Neural crest cell (in vitro differentiated cells): ENCODE results near the gene SERPINI1. TPM values are rescaled to one million over a fixed set of nuclear protein-coding genes. Genes with fewer than 3 reads are reported as not detected.

Experiments used
- DNase-seq: peaks from one replicate; pipeline ENCODE4 v3.0.0; 2021; ENCODE audit warnings: low read depth, mixed read lengths, low spot score
- H3K27ac Mint-ChIP-seq: one replicate; pipeline ENCODE4 v1.8.0; 2021; ENCODE audit warnings: mild to moderate bottlenecking, mixed read lengths; ENCODE audit not compliant: unreplicated experiment
- H3K27me3 Mint-ChIP-seq: 2 replicates; pipeline ENCODE4 v1.8.0; 2021; ENCODE audit warnings: low read depth, mild to moderate bottlenecking, mixed read lengths
- H3K36me3 Mint-ChIP-seq: 2 replicates; pipeline ENCODE4 v1.8.0; 2021; ENCODE audit warnings: low read depth, mild to moderate bottlenecking, mixed read lengths
- H3K4me1 Mint-ChIP-seq: 2 replicates; pipeline ENCODE4 v1.8.0; 2021; ENCODE audit warnings: mixed read lengths
- H3K4me3 Mint-ChIP-seq: one replicate; pipeline ENCODE4 v1.8.0; 2021; ENCODE audit warnings: mild to moderate bottlenecking, mixed read lengths
- H3K9me3 Mint-ChIP-seq: 2 replicates; pipeline ENCODE4 v1.8.0; 2021; ENCODE audit warnings: mixed read lengths
- CTCF ChIP-seq: fragments of 200-600 bp; sonication (generic); conservative IDR thresholded peaks from 2 replicates; pipeline ENCODE4 v1.5.0; 2021; ENCODE audit warnings: antibody characterized with exemption, mild to moderate bottlenecking
- total RNA-seq: library from RNA; stranded (reverse); gene quantifications from 2 replicates; pipeline ENCODE4 v1.2.1, GENCODE V29; 2021

SERPINI1 gene
- total RNA-seq, 1 donor from 2014 or later = 1.0 TPM

GRCh38 chr3:167773584-167773983 is 38.1 kb downstream of the SERPINI1 start:
- no peak for TF ChIP-seq CTCF
- peaks cover 4% of the 10 kb centered on the region for H3K9me3 Mint-ChIP-seq
- H3K4me3 Mint-ChIP-seq = no peak overlapping the region
- H3K4me1 Mint-ChIP-seq = no peaks in the 10 kb centered on the region
- no peak overlapping the region for H3K27ac Mint-ChIP-seq
- H3K36me3 Mint-ChIP-seq = no peaks in the 10 kb centered on the region
- DNase-seq = no peak
- H3K27me3 Mint-ChIP-seq = no peaks in the 10 kb centered on the region

GRCh38 chr3:167776066-167776685 is 40.7 kb downstream of the SERPINI1 start:
- H3K4me1 Mint-ChIP-seq = no peaks in the 10 kb centered on the region
- DNase-seq = no peak
- H3K27me3 Mint-ChIP-seq = no peaks in the 10 kb centered on the region
- TF ChIP-seq CTCF = no peak
- H3K9me3 Mint-ChIP-seq = peaks cover 4% of the 10 kb centered on the region
- H3K27ac Mint-ChIP-seq = no peak overlapping the region
- no peak overlapping the region for H3K4me3 Mint-ChIP-seq
- H3K36me3 Mint-ChIP-seq = no peaks in the 10 kb centered on the region

GRCh38 chr3:167777356-167777755 is 41.8 kb downstream of the SERPINI1 start:
- Mint-ChIP-seq H3K4me3 (no peak overlapping the region), H3K27me3 (no peaks in the 10 kb centered on the region), H3K36me3 (no peaks in the 10 kb centered on the region), H3K4me1 (no peaks in the 10 kb centered on the region), H3K27ac (no peak overlapping the region), H3K9me3 (peaks cover 4% of the 10 kb centered on the region)
- no peak for TF ChIP-seq CTCF
- DNase-seq = no peak

- Mint-ChIP-seq H3K4me3 (no peak overlapping the region), H3K36me3 (no peaks in the 10 kb centered on the region), H3K9me3 (peaks cover 4% of the 10 kb centered on the region), H3K27ac (no peak overlapping the region), H3K4me1 (no peaks in the 10 kb centered on the region), H3K27me3 (no peaks in the 10 kb centered on the region)
- no peak for DNase-seq
- TF ChIP-seq CTCF = no peak
Observed at GRCh38 chr3:167780214-167780883, 44.8 kb downstream of the SERPINI1 start.

GRCh38 chr3:167783781-167784180 is 48.3 kb downstream of the SERPINI1 start:
- H3K27me3 Mint-ChIP-seq = no peaks in the 10 kb centered on the region
- TF ChIP-seq CTCF = no peak
- H3K27ac Mint-ChIP-seq = no peak overlapping the region

More at GRCh38 chr3:167783781-167784180, 48.3 kb downstream of the SERPINI1 start:
- H3K36me3 Mint-ChIP-seq = no peaks in the 10 kb centered on the region
- no peak overlapping the region for H3K4me3 Mint-ChIP-seq
- no peak for DNase-seq
- no peaks in the 10 kb centered on the region for H3K9me3 Mint-ChIP-seq
- no peaks in the 10 kb centered on the region for H3K4me1 Mint-ChIP-seq
